Heart left ventricle (tissue), 13 donors: ENCODE results near the gene RAB41.

ENCODE experiments used
- CTCF ChIP-seq, 12 donors: fragments of 200-600 bp; sonication (generic) in 4 of 12; IDR thresholded peaks; one replicate each; pipeline versions ENCODE4 v1.5.0 to v1.8.0; 2018 to 2022; ENCODE audit warnings: antibody characterized with exemption in 12 of 12, mild to moderate bottlenecking in 5 of 12
- POLR2A ChIP-seq, 2 donors: fragments of 450-650 bp; IDR thresholded peaks; one replicate each; pipeline ENCODE4 v1.6.1; 2017; ENCODE audit warnings: antibody characterized with exemption in 2 of 2, mild to moderate bottlenecking in 2 of 2, moderate library complexity in 2 of 2
- donor health status: ischemic (EF 13 %, LVEDD 7.1; RV severe dilation, severe dysfunction).
- donor health status: DM: no; HTN: yes; CAD: no.
- donor health status: DM: no; HTN: no; CAD: no.
- donor health status: ischemic (EF 25% LVEDD 6.9; RV normal size, moderate dysfunction).
- donor health status: ischemic (EF 25% LVEDD 5.7; RV mildly dilated, moderate dysfunction).
- donor health status: ischemic (EF 35%, LVEDD 5.7; RV mildly dilated, moderate dysfunction).
- donor health status: nonischemic (EF 11% LVEDD 7.7; RV severe dilation, severe dysfunction).
- donor health status: DM: yes; HTN: yes; CAD: no.
- donor health status: PGD.
- donor health status: ischemic (EF 29% LVEDD 5.4; RV normal size, mild dysfunction).
- donor health status: nonischemic (EF 23%, LVEDD 6.1; RV moderate dilation, normal function).

- TF ChIP-seq CTCF (IDR thresholded peaks at IDR 0.05) (no peak), POLR2A (IDR thresholded peaks at IDR 0.05) (no peak)
Observed at GRCh38 chrX:70260104-70260503, 21.9 kb upstream of the RAB41 start, which contains the start of gene P2RY4.
